ENCODE data around the gene NCOA5.
"Not testable (repeated sequence)": the region's sequence is repeated elsewhere in the genome, so short reads cannot be mapped to it uniquely, and the experiment has no call there.

Gene NCOA5

DNA sequence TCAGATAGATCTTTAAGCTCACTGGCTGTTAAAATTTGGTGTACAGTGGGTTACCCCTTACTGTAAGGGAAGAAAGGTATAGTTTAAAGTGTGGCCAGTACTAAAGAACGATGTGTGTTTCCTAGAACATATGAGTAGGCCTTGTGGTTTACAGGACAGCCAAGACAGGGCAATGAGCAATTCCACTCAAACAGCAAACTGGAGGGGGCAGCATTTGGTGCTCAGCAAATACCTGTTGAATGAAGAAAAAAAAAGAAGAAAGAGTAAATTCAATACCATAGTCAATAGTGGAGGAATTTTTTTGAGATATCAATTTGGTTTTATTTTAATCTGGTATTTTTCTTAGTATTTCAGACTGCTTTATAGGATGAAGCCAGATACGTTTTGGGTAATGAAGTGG, 3.8 kb upstream of the NCOA5 start:
- no peak for DNase-seq

DNA sequence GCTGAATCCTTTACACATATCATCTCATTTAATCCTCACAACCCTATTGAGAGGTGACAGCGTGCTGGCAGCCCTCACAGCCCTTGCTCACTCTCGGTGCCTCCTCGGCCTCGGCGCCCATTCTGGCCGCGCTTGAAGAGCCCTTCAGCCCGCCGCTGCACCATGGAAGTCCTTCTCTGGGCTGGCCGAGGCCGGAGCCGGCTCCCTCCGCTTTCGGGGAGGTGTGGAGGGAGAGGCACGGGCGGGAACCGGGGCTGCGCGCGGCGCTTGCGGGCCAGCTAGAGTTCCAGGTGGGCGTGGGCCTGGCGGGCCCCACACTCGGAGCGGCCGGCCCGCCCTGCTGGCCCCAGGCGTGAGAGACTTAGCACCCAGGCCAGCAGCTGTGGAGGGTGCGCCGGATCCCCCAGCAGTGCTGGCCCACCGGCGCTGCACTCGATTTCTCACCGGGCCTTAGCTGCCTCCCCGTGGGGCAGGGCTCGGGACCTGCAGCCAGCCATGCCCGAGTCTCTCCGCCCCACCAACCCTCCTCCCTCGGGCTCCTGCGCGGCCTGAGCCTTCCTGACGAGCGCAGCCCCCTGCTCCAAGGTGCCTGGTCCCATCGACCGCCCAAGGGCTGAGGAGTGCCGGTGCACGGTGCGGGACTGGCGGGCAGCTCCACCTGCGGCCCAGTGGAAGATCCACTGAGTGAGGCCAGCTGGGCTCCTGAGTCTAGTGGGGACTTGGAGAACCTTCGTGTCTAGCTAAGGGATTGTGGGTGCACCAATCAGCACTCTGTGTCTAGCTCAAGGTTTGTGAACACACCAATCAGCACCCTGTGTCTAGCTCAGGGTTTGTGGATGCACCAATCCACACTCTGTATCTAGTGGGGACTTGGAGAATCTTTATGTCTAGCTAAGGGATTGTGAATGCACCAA, 2.1 kb upstream of the NCOA5 start:
- not testable (repeated sequence) for DNase-seq

DNA sequence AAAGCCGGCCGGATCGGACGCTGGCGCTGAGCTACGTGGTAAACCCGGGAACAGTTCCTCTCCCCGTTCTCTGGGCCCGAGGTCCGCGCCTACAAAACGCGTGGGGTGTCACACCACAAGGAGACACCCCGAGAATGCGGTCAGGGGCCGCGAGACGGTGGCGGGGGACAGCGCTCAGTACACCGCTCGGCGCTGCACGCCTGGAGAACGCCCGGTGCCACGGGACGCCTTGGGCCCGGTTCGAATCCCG, 670 bp downstream of the NCOA5 start:
- peak in 8 of 58 donors; percentile 58 to 80 (median 70) for DNase-seq

DNA sequence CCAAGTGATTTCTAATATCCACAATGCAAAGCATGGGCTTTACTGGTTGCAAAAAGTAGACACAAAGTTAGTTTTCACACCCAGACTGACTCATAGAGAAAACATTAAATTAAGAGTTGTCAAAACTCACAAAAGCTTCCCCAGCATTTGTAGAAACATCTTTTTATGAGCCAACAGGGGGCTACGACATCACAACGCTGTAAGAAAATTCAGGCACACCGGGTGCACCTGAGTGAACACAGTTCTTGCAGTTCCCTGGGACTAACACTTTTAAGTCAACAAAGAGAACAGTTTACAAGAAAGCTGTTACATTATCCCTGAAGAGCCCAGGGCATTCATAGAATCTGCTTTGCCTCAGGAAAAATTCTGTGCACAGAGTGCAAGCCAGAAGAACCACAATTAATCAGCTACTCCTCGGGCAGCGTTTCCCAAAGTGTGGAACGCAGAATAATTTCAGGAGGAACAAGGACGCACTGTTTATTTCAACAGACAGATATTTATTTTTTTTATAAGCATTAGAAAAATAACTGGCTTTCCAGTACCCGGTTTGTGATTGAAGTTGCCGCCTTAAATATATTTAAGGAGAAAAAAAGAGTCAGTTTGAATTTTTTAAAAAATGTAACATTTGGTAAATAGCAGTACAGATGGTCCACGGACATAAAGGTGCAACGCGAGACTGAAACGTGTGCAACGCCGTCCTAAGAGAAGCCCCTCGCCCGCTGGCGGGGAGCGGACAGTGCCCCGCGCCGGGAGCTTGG, 1.2 kb downstream of the NCOA5 start:
- DNase-seq, result no peak

DNA sequence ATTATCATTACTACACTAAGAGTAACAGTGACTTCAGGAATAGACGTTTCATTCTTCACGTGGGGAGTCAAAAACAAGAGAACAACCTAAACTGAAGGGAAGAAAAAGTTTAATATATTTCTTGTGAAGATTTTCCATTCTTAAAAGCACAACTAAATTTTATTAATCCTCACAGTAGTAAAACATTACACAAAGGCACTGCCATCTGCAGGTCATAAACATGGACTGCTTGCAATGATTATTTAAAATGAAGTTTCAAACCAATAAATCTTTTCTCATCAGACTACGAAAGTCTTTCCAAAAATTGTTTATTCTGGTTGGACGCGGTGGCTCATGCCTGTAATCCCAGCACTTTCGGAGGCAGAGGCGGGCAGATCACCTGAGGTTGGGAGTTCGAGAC, 2.6 kb downstream of the NCOA5 start:
- DNase-seq, result no peak

DNA sequence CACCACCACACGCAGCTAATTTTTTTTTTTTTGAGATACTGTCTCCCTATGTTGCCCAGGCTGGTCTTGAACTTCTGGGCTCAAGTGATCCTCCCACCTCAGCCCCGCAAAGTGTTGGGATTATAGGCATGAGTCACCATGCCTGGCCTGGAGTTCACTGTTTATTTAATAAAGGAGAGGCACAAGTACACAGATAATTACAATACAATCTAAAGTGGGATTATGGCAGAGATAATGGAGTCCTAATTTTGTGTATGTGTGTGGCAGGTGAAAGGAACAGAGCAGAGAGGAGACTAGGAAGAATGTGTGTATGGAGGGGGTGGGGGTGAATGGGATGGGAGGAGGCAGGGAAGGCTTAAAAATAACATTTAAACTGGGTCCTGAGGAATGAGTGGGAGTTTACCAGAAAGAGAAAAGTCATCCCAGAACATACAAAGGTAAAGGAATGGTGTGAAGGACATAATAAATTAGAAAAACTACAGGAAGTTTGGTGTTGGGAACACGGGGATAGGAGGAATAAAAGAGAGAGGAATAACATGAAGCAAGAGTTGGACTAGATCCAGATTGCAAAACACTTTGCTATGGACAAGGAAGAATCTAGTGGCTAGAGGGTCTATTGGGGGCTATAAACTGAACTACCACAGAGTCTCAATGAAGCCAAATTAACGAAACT, 4.4 kb downstream of the NCOA5 start:
- DNase-seq, result no peak

DNA sequence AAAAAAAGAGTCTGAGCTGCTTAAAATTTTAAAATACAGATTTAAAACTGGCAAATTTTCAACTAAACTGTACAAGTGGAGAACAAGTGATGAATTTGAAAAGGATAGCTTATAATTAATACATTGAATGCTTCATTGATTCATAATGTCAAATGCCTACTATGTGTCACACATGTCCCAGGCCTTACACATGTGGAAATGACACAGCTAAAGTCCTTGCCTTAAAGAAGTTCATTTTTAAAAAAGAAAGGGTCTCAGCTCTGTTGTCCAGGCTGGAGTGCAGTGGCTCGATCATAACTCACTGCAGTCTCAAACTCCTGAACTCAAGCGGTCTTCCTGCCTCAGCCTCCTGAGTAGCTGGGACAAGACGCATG, 5.0 kb downstream of the NCOA5 start:
- DNase-seq, result no peak

DNA sequence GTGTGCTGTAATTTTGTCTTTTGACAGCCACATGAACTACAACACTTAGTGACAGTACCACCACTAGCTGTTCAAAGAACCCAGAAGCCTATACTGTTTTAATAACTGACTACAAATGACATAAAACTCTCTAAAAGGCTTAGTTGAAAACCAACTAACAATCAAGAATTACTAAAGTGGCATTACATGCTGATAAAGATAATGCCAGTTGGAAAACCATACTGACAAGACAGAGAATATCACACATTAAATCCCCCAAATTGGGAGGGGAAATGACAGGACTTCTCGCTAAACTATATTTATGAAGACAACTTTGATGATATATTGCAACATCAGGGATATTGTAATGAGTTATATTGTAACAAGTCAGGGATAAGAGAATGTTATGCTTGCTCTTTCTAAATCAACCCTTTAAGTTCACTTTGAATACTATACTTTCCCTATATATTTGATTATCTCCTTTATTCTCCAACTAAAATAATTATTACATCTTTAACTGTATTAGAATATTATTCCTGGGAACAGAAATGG, 6.2 kb downstream of the NCOA5 start:
- no peak for DNase-seq

DNA sequence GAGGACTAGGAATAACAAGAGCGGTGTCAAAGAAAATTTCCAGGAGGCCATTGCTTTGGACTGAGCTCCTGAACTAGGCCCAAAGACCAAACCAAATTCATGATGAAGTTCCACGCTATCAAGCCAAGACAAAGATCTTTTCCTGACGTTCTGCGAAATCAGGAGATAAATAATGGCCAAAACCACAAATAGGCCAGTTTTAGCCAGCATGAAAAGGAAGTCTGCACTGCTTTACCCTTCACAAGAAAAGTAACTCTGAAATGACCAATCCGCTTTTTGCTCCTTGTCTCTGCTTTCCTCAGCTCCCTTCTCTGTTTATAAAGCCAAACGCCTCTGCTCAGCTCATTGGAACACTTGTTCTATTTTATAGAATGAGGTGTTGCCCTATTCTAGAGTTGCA, 6.7 kb downstream of the NCOA5 start:
- DNase-seq, result peak in 1 of 58 donors; percentile 13

DNA sequence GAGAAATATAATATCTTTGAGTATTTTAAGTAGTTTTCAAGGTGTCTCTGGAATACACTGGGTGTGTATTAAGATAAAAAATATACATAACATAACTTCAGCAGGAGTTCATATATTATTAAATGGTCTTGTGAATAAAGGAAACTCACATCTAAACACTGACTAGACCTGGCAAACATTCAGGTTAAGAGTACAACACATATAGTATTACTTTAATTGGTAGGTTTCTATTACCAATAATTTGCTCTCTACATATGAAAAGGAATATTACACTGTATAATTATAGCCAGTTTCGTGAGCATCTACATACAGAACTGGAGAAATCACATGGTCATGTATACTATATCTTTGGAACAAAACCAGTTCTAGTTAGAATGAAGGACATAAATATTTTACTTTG, 8.7 kb downstream of the NCOA5 start:
- no peak for DNase-seq

DNA sequence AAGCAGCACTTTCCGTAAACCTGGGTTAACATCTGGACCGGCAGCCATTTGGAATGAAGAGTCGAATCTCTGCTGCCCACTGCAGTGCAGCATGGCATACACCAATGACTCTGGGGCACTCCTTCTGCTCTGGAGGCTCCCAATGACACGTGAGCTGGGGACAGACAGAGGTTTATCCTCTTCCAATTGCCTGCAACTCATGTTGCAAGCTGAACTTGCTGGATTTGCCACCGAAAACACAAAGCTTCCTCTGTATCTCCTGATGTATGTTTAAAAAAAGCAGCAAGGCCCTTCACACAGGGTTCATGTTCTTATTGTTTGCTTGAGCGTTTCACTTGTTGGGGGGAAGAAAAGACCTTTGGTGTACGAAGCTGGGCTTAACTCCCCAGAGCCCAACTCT, 10.8 kb downstream of the NCOA5 start:
- DNase-seq, result peak in 7 of 58 donors; percentile 8 to 40 (median 28)

DNA sequence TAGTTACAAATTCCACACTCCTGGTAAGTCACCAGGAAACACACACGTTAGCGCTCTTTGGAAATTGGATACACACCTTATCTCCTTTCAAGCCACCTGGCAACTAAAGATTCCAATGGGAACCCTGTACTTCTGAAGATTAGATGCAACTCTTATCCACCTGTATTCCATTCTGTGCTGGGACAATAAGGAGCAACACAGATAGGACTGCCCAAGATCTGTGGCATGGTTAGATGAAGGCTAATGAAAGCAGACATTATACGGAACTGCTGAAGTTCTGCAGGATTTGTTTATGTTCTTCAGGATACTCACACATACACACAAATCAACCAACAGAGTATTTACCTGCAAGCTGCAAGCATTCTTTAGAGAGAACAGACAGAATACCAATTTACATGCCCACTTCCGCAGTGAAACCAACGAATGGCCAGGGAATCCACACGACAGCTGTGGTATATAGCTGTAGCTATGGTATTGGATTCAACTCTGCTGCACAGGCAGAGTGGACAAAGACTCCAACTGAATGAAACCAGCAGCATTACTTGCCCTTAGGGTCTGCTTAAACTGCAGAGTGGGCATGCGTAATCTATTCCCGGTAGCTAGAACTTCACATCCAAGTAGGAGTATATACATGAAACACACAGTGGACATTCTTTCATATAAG, 12.0 kb downstream of the NCOA5 start:
- DNase-seq, result no peak

DNA sequence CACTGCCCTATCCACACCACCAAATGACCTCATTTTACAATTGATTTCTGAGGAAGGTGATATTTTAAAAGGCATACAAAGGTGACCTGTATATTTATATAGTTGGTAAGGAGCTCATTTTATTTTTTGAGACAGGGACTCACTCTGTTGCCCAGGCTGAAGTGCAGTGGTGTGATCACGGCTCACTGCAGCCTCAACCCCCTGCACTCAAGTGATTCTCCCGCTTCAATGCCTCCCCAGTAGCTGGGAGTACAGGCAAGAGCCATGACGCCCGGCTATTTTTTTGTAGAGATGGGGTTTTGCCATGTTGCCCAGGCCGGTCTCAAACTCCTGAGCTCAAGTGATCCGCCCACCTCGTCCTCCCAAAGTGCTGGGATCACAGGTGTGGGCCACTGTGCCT, 13.0 kb downstream of the NCOA5 start:
- no peak for DNase-seq

DNA sequence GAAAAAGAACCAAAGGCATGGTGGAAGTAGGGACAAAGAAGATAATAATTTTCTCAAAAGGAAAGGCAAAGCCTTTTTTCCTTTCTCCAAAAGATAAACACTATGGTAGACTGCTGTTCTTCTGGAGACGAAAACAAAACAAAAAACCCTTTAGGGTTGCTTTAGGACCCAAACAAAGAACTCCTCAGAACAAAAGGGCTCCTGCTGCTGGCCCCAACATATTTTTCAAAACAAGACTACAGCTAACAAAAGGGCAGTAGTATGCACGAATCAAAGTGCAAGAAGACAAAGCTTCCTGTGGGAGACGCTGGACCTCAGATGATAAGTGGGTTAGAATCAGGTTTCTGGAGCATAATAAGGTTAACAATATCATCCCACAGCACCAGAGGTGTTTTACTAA, 15.8 kb downstream of the NCOA5 start:
- no peak for DNase-seq

DNA sequence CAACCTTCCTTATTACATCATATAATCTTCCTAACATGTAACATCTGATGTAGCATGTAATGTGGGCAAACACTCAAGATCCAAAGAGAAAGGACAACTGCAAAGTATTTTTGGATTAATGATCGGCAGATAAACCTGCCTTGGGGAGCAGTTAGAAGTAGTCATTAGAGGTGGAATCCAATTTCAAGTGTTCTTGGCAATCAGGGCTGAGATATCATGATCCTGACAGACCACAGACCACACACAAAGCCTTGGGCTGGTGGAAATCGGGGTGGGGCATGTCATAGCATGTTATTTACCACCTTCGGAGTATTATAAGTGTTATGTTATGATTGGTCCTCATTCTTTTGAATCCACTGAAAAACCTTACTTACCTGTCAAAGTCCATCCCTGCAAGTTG, 16.3 kb downstream of the NCOA5 start:
- DNase-seq, result no peak

DNA sequence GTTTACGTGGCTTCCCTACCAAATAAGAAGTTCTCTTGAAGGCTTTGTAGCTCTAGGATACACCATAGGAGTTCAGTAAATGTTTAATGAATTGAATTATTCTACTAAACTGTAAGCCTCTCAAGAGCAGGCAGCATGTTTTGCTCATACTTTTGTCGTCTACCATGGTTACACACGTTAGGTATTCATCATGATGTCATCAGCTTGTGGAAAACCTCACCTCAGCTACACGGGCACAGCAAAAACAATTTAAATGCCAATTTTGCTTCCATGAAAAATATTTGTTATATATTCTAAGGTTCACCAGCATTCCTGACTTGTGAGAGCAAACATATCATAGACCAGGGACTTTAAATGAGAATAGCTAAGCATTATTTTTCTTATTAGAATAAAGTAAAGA, 16.7 kb downstream of the NCOA5 start:
- no peak for DNase-seq

DNA sequence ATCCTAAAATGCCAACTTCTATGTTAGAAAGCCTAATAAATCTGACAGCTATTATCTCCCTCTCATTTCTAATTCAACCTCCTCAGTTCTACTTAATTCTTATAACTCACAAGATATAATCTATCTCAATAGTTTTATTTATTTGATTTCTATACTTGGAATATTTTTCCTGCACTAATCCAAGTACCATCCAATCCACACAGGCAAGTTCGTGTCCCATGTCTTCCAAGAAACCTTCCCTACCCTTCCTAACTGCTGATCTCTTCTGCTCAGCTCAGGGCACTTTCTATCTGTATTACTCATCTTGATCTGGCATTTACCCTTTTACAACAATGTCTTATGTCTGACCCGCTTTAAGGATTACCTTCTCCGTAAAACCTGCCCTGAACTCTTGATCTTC, 18.2 kb downstream of the NCOA5 start:
- DNase-seq, result no peak

DNA sequence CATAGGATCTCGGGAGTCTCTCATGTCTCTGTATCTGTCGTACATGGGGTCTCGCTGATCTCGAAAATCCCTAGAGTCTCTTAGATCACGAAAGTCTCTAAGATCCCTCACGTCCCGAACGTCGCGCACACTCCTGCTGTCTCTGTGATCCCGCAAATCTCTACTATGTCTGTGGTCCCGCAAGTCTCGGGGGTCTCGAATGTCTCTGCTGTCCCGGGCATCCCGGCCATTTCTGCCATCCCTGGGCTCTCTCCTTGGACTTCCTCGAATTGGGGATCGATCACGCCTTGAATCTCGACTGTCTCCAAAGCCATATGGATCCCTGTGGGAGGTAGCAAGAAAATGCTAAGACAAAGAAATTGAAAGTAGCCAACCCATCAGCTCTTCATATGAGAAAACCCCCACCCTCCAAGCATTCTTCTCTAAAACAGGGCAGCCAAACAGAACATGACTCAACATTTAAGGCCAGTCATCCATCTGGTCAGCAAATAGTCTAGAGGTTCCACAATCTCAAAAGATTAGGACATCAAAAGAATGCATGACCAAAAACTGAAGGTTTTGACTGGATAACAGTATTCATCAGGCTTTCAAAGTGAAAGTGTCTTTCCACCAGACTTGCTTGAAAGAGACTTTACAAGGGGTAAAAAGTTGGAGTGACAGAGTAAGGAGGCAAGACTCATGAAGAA, 19.4 kb downstream of the NCOA5 start:
- DNase-seq, result no peak

DNA sequence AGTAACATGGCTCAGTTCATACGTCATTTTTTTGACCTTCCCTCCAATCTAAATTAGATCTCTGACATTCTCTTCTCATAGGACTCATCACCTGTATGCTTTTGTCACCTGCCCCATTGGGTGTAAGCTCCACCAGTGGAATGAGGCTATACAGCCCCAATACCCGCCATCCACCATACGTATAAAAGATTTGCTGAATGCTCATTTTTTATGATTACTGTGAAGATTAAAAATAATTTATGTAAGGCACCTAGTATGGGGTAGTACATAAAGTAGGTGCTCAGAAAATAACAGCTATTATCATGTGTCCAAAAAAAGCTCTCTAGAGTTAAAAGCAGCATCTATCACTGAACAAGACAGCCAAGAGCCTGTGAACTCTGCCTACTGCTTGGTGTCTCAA, 24.1 kb downstream of the NCOA5 start:
- no peak for DNase-seq

DNA sequence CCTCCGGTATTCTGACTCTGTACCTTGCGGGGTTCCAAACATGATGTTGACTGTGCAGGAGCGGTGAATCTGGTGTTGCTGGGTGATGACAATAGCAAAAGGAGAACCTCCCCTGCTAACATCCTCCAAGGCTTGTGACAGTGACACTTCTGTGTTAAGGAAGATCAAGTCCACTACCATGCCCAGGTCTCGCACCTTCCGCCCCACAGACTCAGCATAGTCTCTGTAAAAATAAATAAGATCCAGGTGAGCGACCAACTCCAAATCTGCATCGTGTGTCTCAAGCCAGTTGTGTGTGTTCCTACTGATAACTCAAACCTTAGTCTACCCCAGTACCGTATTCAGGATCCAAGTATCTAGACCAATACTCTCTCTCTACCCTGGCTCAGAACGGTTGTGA, 24.8 kb downstream of the NCOA5 start:
- DNase-seq, result no peak

DNA sequence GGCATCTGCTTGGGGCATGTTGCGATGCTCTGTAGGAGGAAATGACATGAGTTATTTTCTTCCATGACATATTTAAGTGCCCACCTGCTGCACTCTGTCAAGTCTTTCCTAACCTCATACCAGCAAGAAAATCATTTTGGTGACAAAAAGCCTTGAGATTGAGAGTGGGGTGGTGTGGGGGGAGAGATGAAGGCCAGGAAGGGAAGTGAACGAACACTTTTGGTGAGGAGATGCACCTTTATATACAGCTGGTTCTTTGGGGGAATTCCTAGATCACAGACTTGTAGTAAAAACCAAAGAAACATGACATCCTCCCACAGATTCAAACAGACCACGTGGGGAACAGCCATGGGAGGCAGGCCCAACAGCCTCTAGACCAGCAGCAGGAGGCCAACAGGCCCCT, 26.1 kb downstream of the NCOA5 start:
- DNase-seq, result no peak

All from anterior cingulate cortex (tissue), 58 donors.